PC-3 (cell line): ENCODE measurements around the gene ASXL1.

Experiments
- CTCF ChIP-seq: fragments of 300-600 bp; sonication (generic); conservative IDR thresholded peaks from 2 replicates; pipeline ENCODE4 v1.5.1; 2017; ENCODE audit warnings: antibody characterized with exemption, low read depth, mild to moderate bottlenecking, low read length
- EZH2 ChIP-seq: fragments of 300-600 bp; sonication (generic); IDR thresholded peaks from one replicate; pipeline ENCODE4 v1.6.1; 2017; ENCODE audit warnings: antibody characterized with exemption, mild to moderate bottlenecking, low read length; ENCODE audit not compliant: unreplicated experiment

GRCh38 chr20:32441638-32442037 is 83.5 kb downstream of the ASXL1 start:
- TF ChIP-seq EZH2: no peak
- TF ChIP-seq CTCF: no peak
